Measurements from ENCODE around the gene HOTAIR. TPM values are rescaled to one million over a fixed set of nuclear protein-coding genes. Genes with fewer than 3 reads are reported as not detected.
A peak's percentile ranks its signal among the peaks of the same experiment; 100 is the strongest.

Gene HOTAIR
- total and polyA plus RNA-seq, 2 donors (not counting 3 experiments of a cell fraction or from before 2014, with no cell fraction given) = not detected

GRCh38 chr12:53981634-53982565 is 7.1 kb upstream of the HOTAIR start:
- DNase-seq (ENCODE audit: low read depth, low spot score) = no peak
- ChIA-PET CTCF (interaction anchor here (1.5 kb wide), 1 partner anchor 9 kb away, joined by 3 read pairs; no protein-coding TSS in a partner anchor), POLR2A (no interaction called here)
- Histone ChIP-seq H3K79me2 (ENCODE audit: control insufficient read depth, insufficient read depth, low read length) (no peaks in the 10 kb centered on the region), H3K36me3 (ENCODE audit: control insufficient read depth in 2 of 2, extremely low read depth in 1 of 2, insufficient read depth in 2 of 2, low read length in 2 of 2) (no peaks in the 10 kb centered on the region), H3K9ac (replicated peaks; ENCODE audit: extremely low read depth, insufficient read depth, low read length) (no peak overlapping the region), H3K27ac (ENCODE audit: insufficient read depth, low read depth, low read length) (no peak overlapping the region), H4K20me1 (replicated peaks; ENCODE audit: control insufficient read depth, extremely low read depth, insufficient read depth, low read length) (no peaks in the 10 kb centered on the region), H3K27me3 (ENCODE audit: control insufficient read depth in 2 of 2, insufficient read depth in 2 of 2, low read length in 2 of 2) (peaks cover 86 to 91% of the 10 kb centered on the region in 2 experiments), H3K4me2 (ENCODE audit: insufficient read depth, low read length) (no peak overlapping the region), H3K4me3 (replicated peaks in 1 of 3; ENCODE audit: insufficient read depth in 1 of 3, low read depth in 1 of 3, low read length in 3 of 3) (no peak overlapping the region), H3K9me1 (replicated peaks; ENCODE audit: control insufficient read depth, extremely low read depth, insufficient read depth, low read length) (no peaks in the 10 kb centered on the region), H2AFZ (ENCODE audit: low read depth, low read length) (no peak overlapping the region), H3K4me1 (ENCODE audit: control insufficient read depth, extremely low read depth, insufficient read depth, low read length) (no peaks in the 10 kb centered on the region), H3K9me3 (replicated peaks; ENCODE audit: control insufficient read depth, insufficient read depth, low read length) (no peaks in the 10 kb centered on the region)
- TF ChIP-seq POLR2AphosphoS5 (IDR thresholded peaks at IDR 0.05; ENCODE audit: insufficient read depth, low read depth, low read length) (no peak), GATA2 (IDR thresholded peaks at IDR 0.05; ENCODE audit: insufficient read depth, insufficient read length, low read depth, low read length) (no peak), EZH2 (IDR thresholded peaks at IDR 0.05; ENCODE audit: borderline replicate concordance, low read depth, low read length, severe bottlenecking) (peak; percentile 75)
- FAIRE-seq = no peak
- dilution Hi-C loops (cut with MboI; ENCODE audit: extremely low pct_ligation_motif_present, low sequenced_read_pairs) (no loop called here), intact Hi-C loops (cut with micrococcal nuclease) (no loop called here)
- BruUV-seq (replicated peaks) = no TSS peak

DNA sequence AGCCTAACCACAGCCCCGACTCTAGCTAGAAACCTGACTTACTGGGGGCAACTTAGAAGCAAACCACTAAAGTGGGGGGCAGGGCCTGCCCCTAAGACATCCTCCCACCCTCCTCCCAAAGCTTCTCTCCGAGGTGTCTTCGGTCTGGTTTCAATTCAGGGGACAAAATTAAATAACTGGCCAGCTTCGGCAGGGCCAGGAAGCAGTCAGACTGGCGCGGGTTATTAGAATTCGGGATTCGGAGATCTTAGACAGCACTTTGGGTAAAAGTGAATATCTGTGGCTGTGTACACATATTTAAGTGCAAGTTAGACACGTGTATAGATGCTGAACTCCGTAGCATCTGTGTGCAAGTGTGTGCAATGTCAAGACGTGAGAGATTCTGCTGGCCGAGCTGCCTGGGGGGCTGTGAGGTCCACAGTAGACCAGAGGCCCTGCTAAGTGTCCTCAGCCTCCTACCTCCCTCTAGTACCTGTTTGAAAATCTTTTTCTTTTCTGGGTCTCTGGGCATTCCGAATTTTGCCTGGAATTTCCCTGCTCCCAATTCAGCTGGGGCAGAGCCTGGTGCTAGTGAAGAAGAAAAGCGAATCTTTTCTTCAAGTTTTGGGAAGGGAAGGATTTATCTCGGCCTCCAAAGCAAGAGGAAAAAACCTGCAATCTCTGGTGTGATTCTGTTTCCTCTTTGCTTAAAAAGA is 6.2 kb upstream of the HOTAIR start:
- TF ChIP-seq FOS (IDR thresholded peaks at IDR 0.05; ENCODE audit: borderline replicate concordance, insufficient read depth, low read length) (no peak), MYC (IDR thresholded peaks at IDR 0.05; ENCODE audit: low read depth, low read length) (no peak), POLR2A (IDR thresholded peaks at IDR 0.05; ENCODE audit: low read depth, low read length) (no peak), JUN (IDR thresholded peaks at IDR 0.05; ENCODE audit: borderline replicate concordance, insufficient read depth, insufficient read length, low read depth) (no peak)
- TF ChIP-seq, protein P1, sequence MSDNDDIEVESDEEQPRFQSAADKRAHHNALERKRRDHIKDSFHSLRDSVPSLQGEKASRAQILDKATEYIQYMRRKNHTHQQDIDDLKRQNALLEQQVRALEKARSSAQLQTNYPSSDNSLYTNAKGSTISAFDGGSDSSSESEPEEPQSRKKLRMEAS (IDR thresholded peaks at IDR 0.05; ENCODE audit: insufficient read depth, insufficient read length) = no peak
- no peaks in the 10 kb centered on the region for H3K9me3 ChIP-seq (replicated peaks; ENCODE audit: control insufficient read depth, insufficient read depth, low read length)
- no peaks in the 10 kb centered on the region for H4K20me1 ChIP-seq (replicated peaks; ENCODE audit: control insufficient read depth, extremely low read depth, insufficient read depth, low read length)
- H3K9ac ChIP-seq (replicated peaks; ENCODE audit: extremely low read depth, insufficient read depth, low read length) = no peak overlapping the region
- dilution Hi-C loops (cut with MboI; ENCODE audit: extremely low pct_ligation_motif_present, low sequenced_read_pairs) (no loop called here), intact Hi-C loops (cut with micrococcal nuclease) (no loop called here)
- no peaks in the 10 kb centered on the region for H3K9me1 ChIP-seq (replicated peaks; ENCODE audit: control insufficient read depth, extremely low read depth, insufficient read depth, low read length)
- H3K79me2 ChIP-seq (ENCODE audit: control insufficient read depth, insufficient read depth, low read length) = no peaks in the 10 kb centered on the region
- peaks cover 85 to 91% of the 10 kb centered on the region in 2 experiments for H3K27me3 ChIP-seq (ENCODE audit: control insufficient read depth in 2 of 2, insufficient read depth in 2 of 2, low read length in 2 of 2)
- no peak overlapping the region for H2AFZ ChIP-seq (ENCODE audit: low read depth, low read length)
- H3K4me2 ChIP-seq (ENCODE audit: insufficient read depth, low read length) = no peak overlapping the region
- no peak overlapping the region for H3K4me3 ChIP-seq (replicated peaks in 1 of 3; ENCODE audit: insufficient read depth in 1 of 3, low read depth in 1 of 3, low read length in 3 of 3)
- BruUV-seq (replicated peaks) = no TSS peak
- H3K36me3 ChIP-seq (ENCODE audit: control insufficient read depth in 2 of 2, extremely low read depth in 1 of 2, insufficient read depth in 2 of 2, low read length in 2 of 2) = no peaks in the 10 kb centered on the region
- no peak for FAIRE-seq
- ChIA-PET CTCF (interaction anchor here (1.5 kb wide), 1 partner anchor 10 kb away, joined by 3 read pairs; no protein-coding TSS in a partner anchor), POLR2A (no interaction called here)
- DNase-seq (ENCODE audit: low read depth, low spot score) = no peak
- no peak overlapping the region for H3K27ac ChIP-seq (ENCODE audit: insufficient read depth, low read depth, low read length)
- no peaks in the 10 kb centered on the region for H3K4me1 ChIP-seq (ENCODE audit: control insufficient read depth, extremely low read depth, insufficient read depth, low read length)
